Measurements from ENCODE around the gene CST7. TPM values are rescaled to one million over a fixed set of nuclear protein-coding genes. Genes with fewer than 3 reads are reported as not detected.
A peak's percentile ranks its signal among the peaks of the same experiment; 100 is the strongest.

Gene CST7
- total RNA-seq, 2 experiments from 2014 or later: 43.9 to 47.5 TPM

DNA sequence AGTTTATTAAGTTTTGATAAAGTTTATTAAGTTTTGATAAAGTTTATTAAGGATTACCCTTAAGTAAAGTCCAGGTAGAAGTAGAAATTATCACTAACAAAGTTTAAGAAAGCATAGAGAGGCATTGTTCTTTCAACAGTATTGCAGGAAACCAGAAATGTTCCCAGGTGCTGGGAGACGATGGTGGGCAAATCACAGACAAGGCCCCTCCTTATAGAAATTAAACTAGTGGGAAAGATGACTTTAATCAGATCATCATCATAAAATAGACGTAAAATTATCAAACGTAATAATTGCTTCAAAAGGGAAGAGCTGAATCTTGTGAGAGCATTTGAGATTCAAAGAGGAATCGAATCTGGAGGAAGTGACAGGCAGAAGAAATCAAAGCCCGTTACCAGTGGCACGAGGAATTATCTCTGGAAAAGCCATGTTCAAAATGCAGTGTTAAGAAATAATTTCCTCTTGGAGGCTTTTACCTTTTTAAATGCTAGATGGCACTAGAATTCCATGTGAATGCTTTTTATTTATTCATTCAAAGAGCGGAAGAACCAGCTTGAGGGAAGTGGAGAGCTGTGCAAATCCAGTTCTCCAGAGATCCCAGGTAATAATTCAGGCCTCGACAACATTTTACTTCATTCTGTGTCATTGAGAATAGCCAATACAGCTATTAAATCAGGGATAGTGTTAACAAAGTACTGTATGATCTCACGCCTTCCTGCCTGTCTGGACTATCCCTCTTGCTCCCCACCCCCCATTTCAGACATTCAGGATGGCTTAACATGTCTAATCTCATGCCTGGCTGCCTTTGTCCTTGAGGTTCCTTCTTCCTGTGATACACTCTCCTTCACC lies 44.5 kb downstream of the CST7 start:
- no peaks in the 10 kb centered on the region for H3K27me3 Mint-ChIP-seq (ENCODE audit: low read depth)
- ChIA-PET POLR2A (interaction anchor here (0.7 to 2.1 kb wide), 8 partner anchors 41 to 71 kb away, joined by 3 to 12 read pairs (median 4); partner anchors contain the start of gene ACSS1), CTCF (interaction anchor here (0.7 to 5.8 kb wide), 29 partner anchors 9 to 414 kb away, joined by 3 to 191 read pairs (median 4); partner anchors contain the start of genes ACSS1 and GINS1)
- ATAC-seq (no peak), DNase-seq (no peak)
- H3K27ac Mint-ChIP-seq: peak overlapping the region; percentile 94
- H3K36me3 Mint-ChIP-seq (ENCODE audit: low read depth): peaks cover 17% of the 10 kb centered on the region
- H3K9me3 Mint-ChIP-seq (ENCODE audit: insufficient read depth): no peaks in the 10 kb centered on the region
- peaks cover 43% of the 10 kb centered on the region for H3K4me1 Mint-ChIP-seq (ENCODE audit: low read depth)
- H3K4me3 Mint-ChIP-seq: peak overlapping the region; percentile 96

- peaks cover 37% of the 10 kb centered on the region for H3K4me1 Mint-ChIP-seq (ENCODE audit: low read depth)
- H3K9me3 Mint-ChIP-seq (ENCODE audit: insufficient read depth): no peaks in the 10 kb centered on the region
- no peak for DNase-seq
- H3K27ac Mint-ChIP-seq: peak overlapping the region; percentile 11
- POLR2A ChIA-PET: interaction anchor here (0.9 to 1.2 kb wide), 3 partner anchors 62 to 68 kb away, joined by 3 to 4 read pairs (median 4); no protein-coding TSS in a partner anchor
- peak overlapping the region; percentile 10 for H3K4me3 Mint-ChIP-seq
- H3K36me3 Mint-ChIP-seq (ENCODE audit: low read depth): peaks cover 11% of the 10 kb centered on the region
- no peaks in the 10 kb centered on the region for H3K27me3 Mint-ChIP-seq (ENCODE audit: low read depth)
- ATAC-seq: no peak
- CTCF ChIA-PET: interaction anchor here (0.7 to 5.8 kb wide), 26 partner anchors 9 to 413 kb away, joined by 3 to 191 read pairs (median 4); partner anchors contain the start of genes ACSS1 and GINS1
These were observed 45.1 kb downstream of the CST7 start for GRCh38 chr20:24994186-24994465.

DNA sequence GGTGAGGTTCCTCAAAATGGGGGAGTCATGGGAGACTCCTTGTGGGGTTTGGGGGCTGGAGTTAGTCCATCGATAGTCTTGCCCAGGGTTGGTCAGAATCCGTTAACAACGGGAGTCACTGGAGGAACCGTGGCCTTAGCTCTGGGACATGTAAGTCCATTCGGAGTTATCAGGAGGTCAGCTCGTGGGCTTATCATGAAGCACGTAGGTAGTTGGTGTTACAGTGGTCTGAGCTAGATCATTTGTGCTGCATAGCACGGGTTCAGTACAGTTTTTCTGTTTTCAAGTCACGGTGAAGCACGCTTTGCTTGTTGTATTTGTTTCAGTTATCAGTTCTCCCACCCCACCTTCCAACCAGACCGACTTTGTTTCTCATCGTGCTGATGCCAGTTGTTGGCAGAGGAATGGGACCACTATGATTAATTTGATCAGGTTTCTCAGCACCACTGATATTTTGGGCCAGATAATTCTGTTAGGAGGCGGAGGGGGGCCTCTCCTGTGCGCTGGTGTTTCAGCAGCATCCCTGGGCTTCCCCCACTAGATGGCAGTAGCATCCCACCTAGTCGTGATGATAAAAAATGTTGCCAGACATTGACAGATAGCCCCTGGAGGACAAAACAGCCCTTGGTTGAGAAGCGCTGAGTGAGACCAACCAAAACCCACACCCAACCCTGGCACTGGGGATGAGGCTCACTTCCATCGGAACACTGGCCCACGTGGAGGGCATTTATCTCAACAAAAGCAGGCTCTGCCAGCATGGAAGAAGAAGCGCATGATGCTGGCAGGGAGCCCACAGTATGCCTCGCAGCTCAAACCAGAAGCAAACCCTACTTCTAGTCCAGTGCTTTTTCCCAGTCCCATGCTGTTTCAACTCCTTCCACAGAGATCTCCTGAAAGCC lies 45.6 kb downstream of the CST7 start:
- DNase-seq (peak; percentile 88), ATAC-seq (peak; percentile 19)
- ChIA-PET POLR2A (interaction anchor here (1.2 kb wide), 1 partner anchor 71 kb away, joined by 3 read pairs; no protein-coding TSS in a partner anchor), CTCF (interaction anchor here (0.7 to 5.8 kb wide), 31 partner anchors 9 to 413 kb away, joined by 3 to 191 read pairs (median 4); partner anchors contain the start of genes ACSS1 and GINS1)
- peaks cover 6% of the 10 kb centered on the region for H3K36me3 Mint-ChIP-seq (ENCODE audit: low read depth)
- no peaks in the 10 kb centered on the region for H3K9me3 Mint-ChIP-seq (ENCODE audit: insufficient read depth)
- H3K27me3 Mint-ChIP-seq (ENCODE audit: low read depth): no peaks in the 10 kb centered on the region
- H3K27ac Mint-ChIP-seq: no peak overlapping the region
- H3K4me1 Mint-ChIP-seq (ENCODE audit: low read depth): peaks cover 32% of the 10 kb centered on the region
- H3K4me3 Mint-ChIP-seq: no peak overlapping the region

GRCh38 chr20:24995741-24996448 lies 46.8 kb downstream of the CST7 start:
- POLR2A ChIA-PET: interaction anchor here (1.2 to 1.6 kb wide), 2 partner anchors 63 to 69 kb away, joined by 3 to 6 read pairs; partner anchors contain the start of gene ACSS1
- Mint-ChIP-seq H3K36me3 (ENCODE audit: low read depth) (no peaks in the 10 kb centered on the region), H3K27me3 (ENCODE audit: low read depth) (no peaks in the 10 kb centered on the region), H3K4me3 (no peak overlapping the region), H3K27ac (no peak overlapping the region), H3K4me1 (ENCODE audit: low read depth) (peaks cover 21% of the 10 kb centered on the region), H3K9me3 (ENCODE audit: insufficient read depth) (no peaks in the 10 kb centered on the region)
- no peak for DNase-seq
- CTCF ChIA-PET: interaction anchor here (0.6 to 5.8 kb wide), 13 partner anchors 8 to 403 kb away, joined by 3 to 191 read pairs (median 4); partner anchors contain the start of gene ACSS1
- no peak for ATAC-seq

DNA sequence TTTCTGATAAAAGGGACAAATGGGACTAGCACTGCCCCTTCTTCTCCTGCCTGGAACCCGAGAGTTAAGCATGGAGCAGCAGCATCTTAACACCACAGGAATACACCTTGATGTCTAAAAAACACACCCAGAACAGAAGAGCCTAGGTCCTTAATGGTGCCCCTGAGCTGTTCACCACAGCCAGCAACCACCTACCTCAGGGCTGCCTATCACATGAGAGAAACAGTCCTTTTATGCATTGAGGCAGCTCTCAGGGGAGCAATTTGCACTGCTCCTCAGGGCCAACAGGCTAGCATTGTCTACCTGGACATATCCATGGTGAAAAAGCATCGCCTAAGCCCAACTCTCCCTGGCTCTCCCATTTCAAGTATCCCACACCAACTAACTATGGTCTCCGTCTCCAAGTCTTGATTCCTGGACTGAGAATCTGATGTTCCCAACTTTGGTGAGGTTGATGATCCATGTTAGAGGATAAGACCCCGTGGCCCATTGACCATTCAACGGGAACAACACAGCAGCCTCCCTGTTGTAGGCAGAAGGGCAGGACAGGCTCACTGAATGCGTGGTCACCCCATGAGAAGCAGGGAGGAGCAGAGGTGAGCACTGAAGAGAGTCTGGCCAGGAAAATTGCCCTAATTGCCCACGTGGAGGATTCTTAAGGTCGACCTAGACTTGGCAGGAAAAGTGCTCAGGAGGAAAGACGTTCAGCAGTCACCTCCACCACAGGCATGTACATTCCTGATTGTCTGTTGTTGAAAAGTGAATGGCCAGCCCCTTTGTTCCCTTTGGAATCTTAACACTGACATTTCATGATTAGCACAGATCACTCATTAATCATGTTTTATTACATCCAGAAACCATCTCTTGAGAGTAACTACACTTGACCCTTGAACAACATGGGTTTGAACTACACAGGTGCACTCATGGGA lies 47.6 kb downstream of the CST7 start:
- no peak overlapping the region for H3K27ac Mint-ChIP-seq
- H3K9me3 Mint-ChIP-seq (ENCODE audit: insufficient read depth): no peaks in the 10 kb centered on the region
- no peak for ATAC-seq
- H3K36me3 Mint-ChIP-seq (ENCODE audit: low read depth): no peaks in the 10 kb centered on the region
- peaks cover 14% of the 10 kb centered on the region for H3K4me1 Mint-ChIP-seq (ENCODE audit: low read depth)
- CTCF ChIA-PET: interaction anchor here (0.6 to 5.8 kb wide), 7 partner anchors 7 to 402 kb away, joined by 3 to 191 read pairs (median 4); partner anchors contain the start of gene ACSS1
- POLR2A ChIA-PET: interaction anchor here (1.6 kb wide), 1 partner anchor 62 kb away, joined by 6 read pairs; the partner anchor contains the start of gene ACSS1
- no peak for DNase-seq
- H3K27me3 Mint-ChIP-seq (ENCODE audit: low read depth): no peaks in the 10 kb centered on the region
- H3K4me3 Mint-ChIP-seq: no peak overlapping the region

- no peak for DNase-seq
- peaks cover 7% of the 10 kb centered on the region for H3K36me3 Mint-ChIP-seq (ENCODE audit: low read depth)
- no peak for ATAC-seq
- H3K4me3 Mint-ChIP-seq: no peak overlapping the region
- no peaks in the 10 kb centered on the region for H3K9me3 Mint-ChIP-seq (ENCODE audit: insufficient read depth)
- peaks cover 14% of the 10 kb centered on the region for H3K4me1 Mint-ChIP-seq (ENCODE audit: low read depth)
- ChIA-PET CTCF (interaction anchor here (1.2 to 1.8 kb wide), 3 partner anchors 61 to 181 kb away, joined by 4 to 6 read pairs (median 5); no protein-coding TSS in a partner anchor), POLR2A (no interaction called here)
- H3K27ac Mint-ChIP-seq: no peak overlapping the region
- H3K27me3 Mint-ChIP-seq (ENCODE audit: low read depth): no peaks in the 10 kb centered on the region
These were observed 49.1 kb downstream of the CST7 start for GRCh38 chr20:24998121-24998520.

- DNase-seq (no peak), ATAC-seq (no peak)
- CTCF ChIA-PET: interaction anchor here (1.1 to 1.8 kb wide), 5 partner anchors 35 to 180 kb away, joined by 3 to 6 read pairs (median 4); no protein-coding TSS in a partner anchor
- H3K9me3 Mint-ChIP-seq (ENCODE audit: insufficient read depth): no peaks in the 10 kb centered on the region
- POLR2A ChIA-PET: no interaction called here
- H3K4me1 Mint-ChIP-seq (ENCODE audit: low read depth): peaks cover 8% of the 10 kb centered on the region
- H3K27me3 Mint-ChIP-seq (ENCODE audit: low read depth): no peaks in the 10 kb centered on the region
- H3K27ac Mint-ChIP-seq: no peak overlapping the region
- H3K4me3 Mint-ChIP-seq: no peak overlapping the region
- peaks cover 7% of the 10 kb centered on the region for H3K36me3 Mint-ChIP-seq (ENCODE audit: low read depth)
These were observed 49.8 kb downstream of the CST7 start for GRCh38 chr20:24998631-24999445.

GRCh38 chr20:24999568-24999967 lies 50.5 kb downstream of the CST7 start:
- peaks cover 4% of the 10 kb centered on the region for H3K4me1 Mint-ChIP-seq (ENCODE audit: low read depth)
- no peak overlapping the region for H3K4me3 Mint-ChIP-seq
- CTCF ChIA-PET: interaction anchor here (1.0 to 1.8 kb wide), 5 partner anchors 34 to 68 kb away, joined by 3 to 6 read pairs (median 4); no protein-coding TSS in a partner anchor
- no peaks in the 10 kb centered on the region for H3K27me3 Mint-ChIP-seq (ENCODE audit: low read depth)
- no peak for DNase-seq
- H3K9me3 Mint-ChIP-seq (ENCODE audit: insufficient read depth): no peaks in the 10 kb centered on the region
- H3K27ac Mint-ChIP-seq: no peak overlapping the region
- H3K36me3 Mint-ChIP-seq (ENCODE audit: low read depth): peaks cover 7% of the 10 kb centered on the region
- ATAC-seq: no peak
- POLR2A ChIA-PET: no interaction called here

- H3K27ac Mint-ChIP-seq: no peak overlapping the region
These were observed 51.3 kb downstream of the CST7 start for GRCh38 chr20:25000268-25000801.

More at GRCh38 chr20:25000268-25000801, 51.3 kb downstream of the CST7 start:
- no peak for ATAC-seq
- Mint-ChIP-seq H3K27me3 (ENCODE audit: low read depth) (no peaks in the 10 kb centered on the region), H3K36me3 (ENCODE audit: low read depth) (peaks cover 7% of the 10 kb centered on the region), H3K4me1 (ENCODE audit: low read depth) (no peaks in the 10 kb centered on the region), H3K9me3 (ENCODE audit: insufficient read depth) (no peaks in the 10 kb centered on the region), H3K4me3 (no peak overlapping the region)
- CTCF ChIA-PET: interaction anchor here (1.0 to 1.7 kb wide), 4 partner anchors 34 to 69 kb away, joined by 3 to 6 read pairs (median 4); no protein-coding TSS in a partner anchor
- POLR2A ChIA-PET: no interaction called here
- no peak for DNase-seq
